ENCODE data around the gene FBXL16.
A peak's percentile ranks its signal among the peaks of the same experiment; 100 is the strongest.

DNA sequence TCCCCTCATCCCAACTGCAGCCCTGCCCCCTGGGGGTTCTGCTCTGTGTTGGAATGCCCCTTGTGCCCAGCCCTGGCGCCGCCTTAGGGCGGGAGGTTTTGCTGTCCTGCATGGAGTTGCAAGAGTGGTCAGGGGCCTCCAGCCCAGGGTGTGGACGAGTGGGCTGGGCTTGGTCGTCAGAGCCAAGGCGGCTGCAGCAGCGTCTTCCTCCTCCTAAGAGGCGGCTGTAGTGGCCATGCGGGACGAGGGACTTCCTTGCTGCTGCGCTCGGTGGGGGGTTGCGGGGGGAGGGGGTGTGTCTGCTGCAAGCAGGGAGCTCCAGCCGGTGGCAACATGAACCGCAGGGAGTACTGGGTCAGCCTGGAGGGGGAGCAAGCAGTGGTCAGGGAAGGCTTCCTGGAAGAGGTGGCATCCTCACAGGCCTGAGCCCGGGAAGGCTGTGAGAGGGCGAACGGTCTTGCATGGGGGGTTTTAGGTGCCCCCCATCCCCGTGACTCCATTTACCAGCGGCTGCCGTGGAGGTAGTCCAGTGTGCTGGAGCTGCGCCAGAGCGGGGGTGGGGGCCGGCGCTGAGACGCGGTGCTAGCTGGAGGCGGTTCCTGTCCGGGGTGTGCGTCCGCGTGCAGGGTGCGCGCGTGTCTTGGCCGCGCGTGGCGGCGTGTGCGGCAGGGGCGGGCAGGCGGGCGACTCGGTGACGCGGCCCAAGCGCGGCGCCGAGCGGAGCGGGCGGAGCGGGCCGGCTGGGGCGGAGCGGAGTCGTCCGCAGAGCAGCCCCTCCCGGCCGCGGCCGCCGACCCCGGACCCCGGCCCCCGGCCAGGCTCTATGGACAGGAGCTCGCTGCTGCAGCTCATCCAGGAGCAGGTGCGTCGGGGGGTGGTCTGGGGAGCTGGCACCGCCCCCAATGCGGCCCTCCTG is 30.4 kb downstream of the FBXL16 start, which contains the start of gene RHBDL1:
- TF ChIP-seq STAT5B (CRISPR knock-in tag; IDR thresholded peaks at IDR 0.05) (no peak), ZNF3 (CRISPR knock-in tag; IDR thresholded peaks at IDR 0.05) (no peak), ZBTB1 (CRISPR knock-in tag; IDR thresholded peaks at IDR 0.05; ENCODE audit: borderline replicate concordance, low read depth) (no peak), ESRRA (IDR thresholded peaks at IDR 0.05; ENCODE audit: borderline replicate concordance, low read depth) (peak; percentile 75)

All from K562 (cell line).